Epithelial cell of prostate (primary cell): ENCODE data around the gene SLC16A12.
A peak's percentile ranks its signal among the peaks of the same experiment; 100 is the strongest.

ENCODE experiments used
- DNase-seq: peaks from one replicate; pipeline ENCODE4 v3.0.0-alpha.2; 2011; ENCODE audit warnings: low read depth, low spot score
- H3K27ac ChIP-seq: fragments of 450-650 bp; 2 replicates; pipeline ENCODE4 v1.5.1; 2017; ENCODE audit warnings: mild to moderate bottlenecking

The SLC16A12 gene

GRCh38 chr10:89518108-89518507 lies 17.3 kb downstream of the SLC16A12 start:
- no peak overlapping the region for H3K27ac ChIP-seq
- DNase-seq, result no peak

- DNase-seq, result no peak
- H3K27ac ChIP-seq, result peak overlapping the region; percentile 43
Measured at GRCh38 chr10:89516149-89516832, 19.1 kb downstream of the SLC16A12 start.

- DNase-seq, result peak; percentile 40
Measured at GRCh38 chr10:89515031-89515841, 20.2 kb downstream of the SLC16A12 start.

GRCh38 chr10:89513206-89513605 lies 22.2 kb downstream of the SLC16A12 start:
- DNase-seq, result no peak
- no peak overlapping the region for H3K27ac ChIP-seq

More at GRCh38 chr10:89515031-89515841, 20.2 kb downstream of the SLC16A12 start:
- H3K27ac ChIP-seq, result peak overlapping the region; percentile 43

GRCh38 chr10:89505640-89506275 lies 29.6 kb downstream of the SLC16A12 start:
- H3K27ac ChIP-seq, result no peak overlapping the region
- DNase-seq, result no peak

- no peak overlapping the region for H3K27ac ChIP-seq
- DNase-seq, result no peak
Measured at GRCh38 chr10:89504691-89505090, 30.7 kb downstream of the SLC16A12 start.

- DNase-seq, result no peak
- H3K27ac ChIP-seq, result no peak overlapping the region
Measured at GRCh38 chr10:89503652-89504370, 31.6 kb downstream of the SLC16A12 start.

GRCh38 chr10:89503151-89503550 lies 32.2 kb downstream of the SLC16A12 start:
- no peak overlapping the region for H3K27ac ChIP-seq
- no peak for DNase-seq

GRCh38 chr10:89502549-89502948 lies 32.8 kb downstream of the SLC16A12 start:
- peak; percentile 20 for DNase-seq
- no peak overlapping the region for H3K27ac ChIP-seq

- H3K27ac ChIP-seq, result no peak overlapping the region
- no peak for DNase-seq
Measured at GRCh38 chr10:89494575-89494974, 40.8 kb downstream of the SLC16A12 start.

GRCh38 chr10:89494068-89494467 lies 41.3 kb downstream of the SLC16A12 start:
- DNase-seq, result no peak
- no peak overlapping the region for H3K27ac ChIP-seq

GRCh38 chr10:89491932-89492331 lies 43.5 kb downstream of the SLC16A12 start:
- no peak for DNase-seq
- no peak overlapping the region for H3K27ac ChIP-seq

GRCh38 chr10:89490596-89491335 lies 44.6 kb downstream of the SLC16A12 start:
- no peak overlapping the region for H3K27ac ChIP-seq
- no peak for DNase-seq

- peak overlapping the region; percentile 61 for H3K27ac ChIP-seq
- DNase-seq, result no peak
Measured at GRCh38 chr10:89482256-89482655, 53.1 kb downstream of the SLC16A12 start.

GRCh38 chr10:89481662-89482061 lies 53.7 kb downstream of the SLC16A12 start:
- DNase-seq, result no peak
- peak overlapping the region; percentile 61 for H3K27ac ChIP-seq

- no peak overlapping the region for H3K27ac ChIP-seq
- no peak for DNase-seq
Measured at GRCh38 chr10:89479771-89480446, 55.5 kb downstream of the SLC16A12 start.

GRCh38 chr10:89478739-89479654 lies 56.4 kb downstream of the SLC16A12 start:
- DNase-seq, result no peak
- peak overlapping the region; percentile 22 for H3K27ac ChIP-seq

- DNase-seq, result no peak
Measured at GRCh38 chr10:89478085-89478738, 57.2 kb downstream of the SLC16A12 start.

More at GRCh38 chr10:89478085-89478738, 57.2 kb downstream of the SLC16A12 start:
- H3K27ac ChIP-seq, result peak overlapping the region; percentile 22
